Activated CD4-positive, alpha-beta T cell treated with anti-CD3 and anti-CD28 coated beads, Interleukin-2, amount 10 ng/mL, durations not matched to agents 7 days and 5 days (primary cell): Measurements from ENCODE around the gene BUB1. TPM values are rescaled to one million over a fixed set of nuclear protein-coding genes. Genes with fewer than 3 reads are reported as not detected.
"Not testable (repeated sequence)": the region's sequence is repeated elsewhere in the genome, so short reads cannot be mapped to it uniquely, and the experiment has no call there.

ENCODE experiments used
- CTCF ChIA-PET: fragments of 350-600 bp; sonication (Branson Sonifier 250); formaldehyde crosslinking; loops from one replicate; lab custom pipeline; 2021; ENCODE audit warnings: antibody characterized with exemption; lab: Charles Lee
- POLR2A ChIA-PET: fragments of 350-600 bp; sonication (Branson Sonifier 250); formaldehyde crosslinking; loops from one replicate; lab custom pipeline; 2021; ENCODE audit warnings: antibody characterized with exemption; lab: Charles Lee
- DNase-seq: peaks from one replicate; pipeline ENCODE4 v3.0.0-alpha.2; 2020
- H3K27ac Mint-ChIP-seq: one replicate; pipeline ENCODE4 v1.8.0; 2021; ENCODE audit warnings: mild to moderate bottlenecking, moderate library complexity, mixed read lengths
- H3K27me3 Mint-ChIP-seq: one replicate; pipeline ENCODE4 v1.8.0; 2021; ENCODE audit warnings: mixed read lengths
- H3K36me3 Mint-ChIP-seq: one replicate; pipeline ENCODE4 v1.8.0; 2021; ENCODE audit warnings: low read depth, mixed read lengths
- H3K4me1 Mint-ChIP-seq: one replicate; pipeline ENCODE4 v1.8.0; 2021; ENCODE audit warnings: mixed read lengths
- H3K4me3 Mint-ChIP-seq: one replicate; pipeline ENCODE4 v1.8.0; 2021; ENCODE audit warnings: mild to moderate bottlenecking, moderate library complexity, mixed read lengths
- H3K9me3 Mint-ChIP-seq: one replicate; pipeline ENCODE4 v1.8.0; 2021; ENCODE audit warnings: mixed read lengths
- total RNA-seq, 2 experiments: library from RNA; stranded (reverse); gene quantifications; one replicate each; pipeline ENCODE4 v1.2.3, GENCODE V29; 2021

Gene BUB1
- total RNA-seq, 2 experiments from 2014 or later, result 118 to 141 TPM

- DNase-seq, H3K27ac Mint-ChIP-seq, H3K36me3 Mint-ChIP-seq, H3K9me3 Mint-ChIP-seq, H3K4me1 Mint-ChIP-seq, POLR2A ChIA-PET, H3K4me3 Mint-ChIP-seq: not testable (repeated sequence)
- CTCF ChIA-PET, result interaction anchor here (0.8 to 1.6 kb wide), 2 partner anchors 9 to 37 kb away, joined by 3 to 7 read pairs; partner anchors contain the start of gene BUB1
- H3K27me3 Mint-ChIP-seq, result peaks cover 44% of the 10 kb centered on the region
These were observed 10.1 kb upstream of the BUB1 start for GRCh38 chr2:110687775-110688484.

GRCh38 chr2:110682872-110683271 lies 5.0 kb upstream of the BUB1 start:
- H3K4me1 Mint-ChIP-seq, result peaks cover 13% of the 10 kb centered on the region
- peaks cover 28% of the 10 kb centered on the region for H3K27me3 Mint-ChIP-seq
- peaks cover 3% of the 10 kb centered on the region for H3K9me3 Mint-ChIP-seq
- H3K36me3 Mint-ChIP-seq, result no peaks in the 10 kb centered on the region
- H3K4me3 Mint-ChIP-seq, result no peak overlapping the region
- DNase-seq, result no peak
- H3K27ac Mint-ChIP-seq, result no peak overlapping the region
- POLR2A ChIA-PET, result no interaction called here
- CTCF ChIA-PET, result no interaction called here

- peaks cover 13% of the 10 kb centered on the region for H3K4me1 Mint-ChIP-seq
- ChIA-PET CTCF (no interaction called here), POLR2A (no interaction called here)
These were observed 4.4 kb upstream of the BUB1 start for GRCh38 chr2:110682267-110682666.

GRCh38 chr2:110680709-110681108 lies 2.8 kb upstream of the BUB1 start:
- no peaks in the 10 kb centered on the region for H3K9me3 Mint-ChIP-seq
- H3K4me3 Mint-ChIP-seq, result no peak overlapping the region
- peaks cover 21% of the 10 kb centered on the region for H3K27me3 Mint-ChIP-seq
- H3K4me1 Mint-ChIP-seq, result peaks cover 25% of the 10 kb centered on the region
- H3K36me3 Mint-ChIP-seq, result peaks cover 9% of the 10 kb centered on the region
- DNase-seq, result no peak
- ChIA-PET CTCF (interaction anchor here (1.1 to 2.5 kb wide), 5 partner anchors 10 to 937 kb away, joined by 4 to 5 read pairs (median 4); no protein-coding TSS in a partner anchor), POLR2A (no interaction called here)
- H3K27ac Mint-ChIP-seq, result no peak overlapping the region

More at GRCh38 chr2:110682267-110682666, 4.4 kb upstream of the BUB1 start:
- no peak overlapping the region for H3K4me3 Mint-ChIP-seq
- DNase-seq, result no peak
- peaks cover 27% of the 10 kb centered on the region for H3K27me3 Mint-ChIP-seq
- peaks cover 2% of the 10 kb centered on the region for H3K9me3 Mint-ChIP-seq
- H3K27ac Mint-ChIP-seq, result no peak overlapping the region
- no peaks in the 10 kb centered on the region for H3K36me3 Mint-ChIP-seq

GRCh38 chr2:110679865-110680264 lies 2.0 kb upstream of the BUB1 start:
- POLR2A ChIA-PET, result no interaction called here
- H3K36me3 Mint-ChIP-seq, result peaks cover 14% of the 10 kb centered on the region

GRCh38 chr2:110679337-110679707 lies 1.5 kb upstream of the BUB1 start:
- ChIA-PET POLR2A (interaction anchor here (0.5 to 1.0 kb wide), 2 partner anchors 34 to 522 kb away, joined by 3 read pairs; no protein-coding TSS in a partner anchor), CTCF (interaction anchor here (1.0 to 2.5 kb wide), 4 partner anchors 8 to 69 kb away, joined by 3 to 7 read pairs (median 5); no protein-coding TSS in a partner anchor)

More at GRCh38 chr2:110679865-110680264, 2.0 kb upstream of the BUB1 start:
- CTCF ChIA-PET, result interaction anchor here (1.0 to 2.5 kb wide), 6 partner anchors 11 to 938 kb away, joined by 3 to 5 read pairs (median 4); no protein-coding TSS in a partner anchor
- Mint-ChIP-seq H3K4me1 (peaks cover 31% of the 10 kb centered on the region), H3K9me3 (no peaks in the 10 kb centered on the region), H3K4me3 (peak overlapping the region; percentile 23), H3K27me3 (peaks cover 14% of the 10 kb centered on the region), H3K27ac (no peak overlapping the region)
- DNase-seq, result no peak

GRCh38 chr2:110678457-110679336 lies 834 bp upstream of the BUB1 start:
- Mint-ChIP-seq H3K9me3 (no peaks in the 10 kb centered on the region), H3K4me3 (peak overlapping the region; percentile 87), H3K27ac (peak overlapping the region; percentile 97), H3K36me3 (peaks cover 21% of the 10 kb centered on the region), H3K4me1 (peaks cover 36% of the 10 kb centered on the region), H3K27me3 (peaks cover 3% of the 10 kb centered on the region)
- peak; percentile 20 for DNase-seq
- ChIA-PET POLR2A (interaction anchor here (0.5 to 1.1 kb wide), 3 partner anchors 35 to 521 kb away, joined by 3 read pairs; no protein-coding TSS in a partner anchor), CTCF (interaction anchor here (0.6 to 2.5 kb wide), 7 partner anchors 8 to 96 kb away, joined by 3 to 7 read pairs (median 3); no protein-coding TSS in a partner anchor)

More at GRCh38 chr2:110679337-110679707, 1.5 kb upstream of the BUB1 start:
- Mint-ChIP-seq H3K27me3 (peaks cover 9% of the 10 kb centered on the region), H3K36me3 (peaks cover 19% of the 10 kb centered on the region), H3K4me3 (peak overlapping the region; percentile 87), H3K4me1 (peaks cover 36% of the 10 kb centered on the region), H3K27ac (peak overlapping the region; percentile 97), H3K9me3 (no peaks in the 10 kb centered on the region)
- DNase-seq, result no peak

GRCh38 chr2:110677080-110677479 lies 783 bp downstream of the BUB1 start:
- no peak for DNase-seq
- H3K9me3 Mint-ChIP-seq, result no peaks in the 10 kb centered on the region
- H3K27ac Mint-ChIP-seq, result peak overlapping the region; percentile 97
- ChIA-PET CTCF (no interaction called here), POLR2A (no interaction called here)
- peaks cover 42% of the 10 kb centered on the region for H3K4me1 Mint-ChIP-seq
- peaks cover 3% of the 10 kb centered on the region for H3K27me3 Mint-ChIP-seq
- H3K4me3 Mint-ChIP-seq, result peak overlapping the region; percentile 87
- H3K36me3 Mint-ChIP-seq, result peaks cover 30% of the 10 kb centered on the region

GRCh38 chr2:110675679-110676078 lies 2.2 kb downstream of the BUB1 start:
- Mint-ChIP-seq H3K4me1 (peaks cover 45% of the 10 kb centered on the region), H3K27me3 (peaks cover 3% of the 10 kb centered on the region), H3K27ac (peak overlapping the region; percentile 64), H3K4me3 (peak overlapping the region; percentile 64), H3K36me3 (peaks cover 33% of the 10 kb centered on the region), H3K9me3 (no peaks in the 10 kb centered on the region)
- no peak for DNase-seq
- ChIA-PET POLR2A (no interaction called here), CTCF (no interaction called here)

- H3K4me3 Mint-ChIP-seq, result peak overlapping the region; percentile 43
- H3K4me1 Mint-ChIP-seq, result peaks cover 45% of the 10 kb centered on the region
- H3K36me3 Mint-ChIP-seq, result peaks cover 34% of the 10 kb centered on the region
- ChIA-PET POLR2A (no interaction called here), CTCF (interaction anchor here (0.9 kb wide), 1 partner anchor 38 kb away, joined by 3 read pairs; no protein-coding TSS in a partner anchor)
- no peaks in the 10 kb centered on the region for H3K9me3 Mint-ChIP-seq
- peak overlapping the region; percentile 74 for H3K27ac Mint-ChIP-seq
- DNase-seq, result peak; percentile 11
- H3K27me3 Mint-ChIP-seq, result no peaks in the 10 kb centered on the region
These were observed 3.0 kb downstream of the BUB1 start for GRCh38 chr2:110674620-110675555.

GRCh38 chr2:110673201-110673600 lies 4.7 kb downstream of the BUB1 start:
- Mint-ChIP-seq H3K9me3 (no peaks in the 10 kb centered on the region), H3K27ac (no peak overlapping the region), H3K36me3 (peaks cover 47% of the 10 kb centered on the region), H3K4me3 (no peak overlapping the region), H3K27me3 (no peaks in the 10 kb centered on the region), H3K4me1 (peaks cover 39% of the 10 kb centered on the region)
- ChIA-PET CTCF (no interaction called here), POLR2A (no interaction called here)
- DNase-seq, result no peak
